GM06990 (cell line): ENCODE results near the gene RPL39.
"Not testable (repeated sequence)": the region's sequence is repeated elsewhere in the genome, so short reads cannot be mapped to it uniquely, and the experiment has no call there.

Source experiments
- DNase-seq: peaks from one replicate; pipeline ENCODE4 v3.0.0-alpha.2; 2011; ENCODE audit not compliant: insufficient read length; ENCODE audit errors: extremely low read depth
- H3K27me3 ChIP-seq: replicated peaks from 2 replicates; pipeline ENCODE4 v1.6.0; 2011; ENCODE audit warnings: low read length; ENCODE audit not compliant: control insufficient read depth, insufficient read depth
- H3K36me3 ChIP-seq: 2 replicates; pipeline ENCODE4 v1.5.1; 2011; ENCODE audit warnings: low read length; ENCODE audit not compliant: control insufficient read depth, insufficient read depth
- H3K4me3 ChIP-seq: replicated peaks from 2 replicates; pipeline ENCODE4 v1.5.1; 2011; ENCODE audit warnings: low read depth, mild to moderate bottlenecking, control low read depth, low read length
- TF ChIP-seq, protein P1 (sequence below): IDR thresholded peaks from 2 replicates; pipeline ENCODE4 v1.5.1; 2011; ENCODE audit warnings: low read length, control low read depth, mild to moderate bottlenecking, inconsistent platforms; ENCODE audit not compliant: insufficient read depth, poor library complexity, severe bottlenecking

Gene RPL39

GRCh38 chrX:119817130-119817690 is 25.8 kb upstream of the RPL39 start:
- TF ChIP-seq, protein P1, sequence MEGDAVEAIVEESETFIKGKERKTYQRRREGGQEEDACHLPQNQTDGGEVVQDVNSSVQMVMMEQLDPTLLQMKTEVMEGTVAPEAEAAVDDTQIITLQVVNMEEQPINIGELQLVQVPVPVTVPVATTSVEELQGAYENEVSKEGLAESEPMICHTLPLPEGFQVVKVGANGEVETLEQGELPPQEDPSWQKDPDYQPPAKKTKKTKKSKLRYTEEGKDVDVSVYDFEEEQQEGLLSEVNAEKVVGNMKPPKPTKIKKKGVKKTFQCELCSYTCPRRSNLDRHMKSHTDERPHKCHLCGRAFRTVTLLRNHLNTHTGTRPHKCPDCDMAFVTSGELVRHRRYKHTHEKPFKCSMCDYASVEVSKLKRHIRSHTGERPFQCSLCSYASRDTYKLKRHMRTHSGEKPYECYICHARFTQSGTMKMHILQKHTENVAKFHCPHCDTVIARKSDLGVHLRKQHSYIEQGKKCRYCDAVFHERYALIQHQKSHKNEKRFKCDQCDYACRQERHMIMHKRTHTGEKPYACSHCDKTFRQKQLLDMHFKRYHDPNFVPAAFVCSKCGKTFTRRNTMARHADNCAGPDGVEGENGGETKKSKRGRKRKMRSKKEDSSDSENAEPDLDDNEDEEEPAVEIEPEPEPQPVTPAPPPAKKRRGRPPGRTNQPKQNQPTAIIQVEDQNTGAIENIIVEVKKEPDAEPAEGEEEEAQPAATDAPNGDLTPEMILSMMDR: no peak
- no peaks in the 10 kb centered on the region for H3K36me3 ChIP-seq
- no peak for DNase-seq

DNA sequence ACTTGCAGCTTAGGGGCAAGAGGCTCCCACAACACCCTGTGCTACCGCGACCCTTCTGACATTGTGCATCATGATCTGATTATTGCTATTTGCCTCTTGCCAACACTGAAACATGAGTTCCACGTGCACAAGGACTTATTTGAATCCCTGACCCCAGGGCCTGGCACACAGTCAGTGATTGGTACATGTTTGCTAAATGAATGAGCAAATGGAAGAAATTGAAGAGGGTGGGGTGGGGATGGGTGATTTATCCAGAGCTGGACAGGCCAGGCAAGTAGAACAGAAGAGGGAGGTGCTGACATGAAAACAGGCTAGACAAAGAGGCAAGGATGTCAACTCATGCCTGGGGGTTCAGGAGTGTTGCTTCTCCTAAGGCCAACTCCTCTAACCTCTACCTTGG is 24.9 kb upstream of the RPL39 start:
- H3K27me3 ChIP-seq: no peaks in the 10 kb centered on the region
- no peaks in the 10 kb centered on the region for H3K36me3 ChIP-seq
- no peak for DNase-seq
- TF ChIP-seq, protein P1: no peak
- no peak overlapping the region for H3K4me3 ChIP-seq

More at GRCh38 chrX:119817130-119817690, 25.8 kb upstream of the RPL39 start:
- Histone ChIP-seq H3K27me3 (no peaks in the 10 kb centered on the region), H3K4me3 (no peak overlapping the region)

- no peak overlapping the region for H3K4me3 ChIP-seq
- no peaks in the 10 kb centered on the region for H3K36me3 ChIP-seq
- no peaks in the 10 kb centered on the region for H3K27me3 ChIP-seq
- no peak for DNase-seq
- TF ChIP-seq, protein P1: no peak
Observed at GRCh38 chrX:119809185-119809666, 17.8 kb upstream of the RPL39 start.

DNA sequence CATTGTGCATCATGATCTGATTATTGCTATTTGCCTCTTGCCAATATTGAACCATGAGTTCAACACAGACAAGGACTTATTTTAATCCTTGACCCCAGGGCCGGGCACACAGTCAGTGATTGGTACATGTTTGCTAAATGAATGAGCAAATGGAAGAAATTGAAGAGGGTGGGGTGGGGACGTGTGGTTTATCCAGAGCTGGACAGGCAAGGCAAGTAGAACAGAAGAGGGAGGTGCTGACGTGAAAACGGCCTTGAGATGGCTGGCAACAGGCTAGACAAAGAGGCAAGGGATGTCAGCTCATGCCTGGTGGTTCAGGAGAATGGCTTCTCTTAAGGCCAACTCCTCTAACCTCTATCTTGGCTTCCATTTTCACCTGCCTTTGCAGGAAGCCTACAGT is 17.0 kb upstream of the RPL39 start:
- H3K4me3 ChIP-seq, H3K36me3 ChIP-seq, DNase-seq, H3K27me3 ChIP-seq: not testable (repeated sequence)

- no peak overlapping the region for H3K4me3 ChIP-seq
- TF ChIP-seq, protein P1: no peak
- no peak for DNase-seq
- H3K36me3 ChIP-seq: no peaks in the 10 kb centered on the region
- no peaks in the 10 kb centered on the region for H3K27me3 ChIP-seq
Observed at GRCh38 chrX:119802546-119802945, 11.1 kb upstream of the RPL39 start.

DNA sequence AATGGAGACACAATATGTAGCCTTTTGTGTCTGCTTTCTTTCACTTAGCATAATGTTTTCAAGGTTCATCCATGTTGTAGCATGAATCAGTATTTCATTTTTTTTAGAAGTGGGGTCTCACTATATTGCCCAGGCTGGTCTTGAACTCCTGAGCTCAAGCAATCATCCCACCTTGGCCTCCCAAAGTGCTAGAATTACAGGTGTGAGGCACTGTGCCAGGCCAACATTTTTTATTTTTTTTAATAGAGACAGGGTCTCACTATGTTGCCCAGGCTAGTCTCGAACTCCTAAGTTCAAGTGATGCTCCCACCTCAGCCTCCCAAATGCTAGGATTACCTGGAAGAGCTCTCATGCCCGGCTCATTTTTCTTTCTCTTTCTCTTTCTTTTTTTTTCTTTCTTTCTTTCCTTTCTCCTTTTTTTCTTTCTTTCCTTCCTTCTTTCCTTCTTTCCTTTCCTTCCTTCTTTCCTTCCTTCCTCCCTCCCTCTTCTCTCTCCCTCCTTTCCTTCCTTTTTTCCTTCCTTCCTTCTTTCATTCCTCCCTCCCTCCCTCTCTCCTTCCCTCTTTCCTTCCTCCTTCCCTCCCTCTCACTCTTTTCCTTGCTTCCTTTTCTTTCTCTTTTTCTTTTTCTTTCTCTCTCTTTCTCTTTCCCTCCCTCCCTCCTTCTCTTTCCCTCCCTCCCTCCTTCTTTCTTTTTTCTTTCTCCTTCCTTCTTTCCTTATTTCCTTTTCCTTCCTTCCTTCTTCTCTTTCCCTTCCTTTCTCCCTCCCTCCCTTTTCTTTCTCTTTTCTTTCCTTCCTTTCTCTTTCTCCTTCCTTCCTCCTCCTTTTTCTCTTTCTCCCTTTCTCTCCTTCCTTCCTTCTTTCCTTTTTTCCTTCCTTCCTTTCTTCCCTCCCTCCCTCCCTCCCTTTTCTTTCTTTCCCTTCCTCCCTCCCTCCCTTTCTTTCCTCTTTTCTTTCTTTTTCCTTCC is 10.1 kb upstream of the RPL39 start:
- no peaks in the 10 kb centered on the region for H3K36me3 ChIP-seq
- H3K27me3 ChIP-seq: no peaks in the 10 kb centered on the region
- TF ChIP-seq, protein P1: no peak
- H3K4me3 ChIP-seq: no peak overlapping the region
- DNase-seq: no peak
